Left hindlimb (tissue), 1 donor: ENCODE results near the gene CAMK1G.

Experiments
- DNase-seq: peaks from one replicate; pipeline ENCODE4 v3.0.0-alpha.2; 2018

Gene CAMK1G

GRCh38 chr1:209601809-209602657 lies 18.5 kb downstream of the CAMK1G start:
- no peak for DNase-seq

- no peak for DNase-seq
These were observed 20.4 kb downstream of the CAMK1G start for GRCh38 chr1:209603877-209604276.

- no peak for DNase-seq
These were observed 23.7 kb downstream of the CAMK1G start for GRCh38 chr1:209607102-209607794.

GRCh38 chr1:209607795-209608178 lies 24.3 kb downstream of the CAMK1G start:
- no peak for DNase-seq

- no peak for DNase-seq
These were observed 25.7 kb downstream of the CAMK1G start for GRCh38 chr1:209609041-209609790.

GRCh38 chr1:209609791-209610630 lies 26.5 kb downstream of the CAMK1G start:
- no peak for DNase-seq

GRCh38 chr1:209610631-209610905 lies 27.1 kb downstream of the CAMK1G start:
- no peak for DNase-seq

GRCh38 chr1:209611771-209612570 lies 28.5 kb downstream of the CAMK1G start:
- DNase-seq = no peak

GRCh38 chr1:209612646-209613399 lies 29.3 kb downstream of the CAMK1G start:
- no peak for DNase-seq

GRCh38 chr1:209613400-209614150 lies 30.1 kb downstream of the CAMK1G start:
- no peak for DNase-seq

- DNase-seq = no peak
These were observed 30.6 kb downstream of the CAMK1G start for GRCh38 chr1:209614151-209614420.

- no peak for DNase-seq
These were observed 31.4 kb downstream of the CAMK1G start for GRCh38 chr1:209614906-209615305.

GRCh38 chr1:209616366-209617046 lies 33.0 kb downstream of the CAMK1G start:
- no peak for DNase-seq

- DNase-seq = no peak
These were observed 33.6 kb downstream of the CAMK1G start for GRCh38 chr1:209617047-209617673.

- no peak for DNase-seq
These were observed 34.2 kb downstream of the CAMK1G start for GRCh38 chr1:209617755-209618154.

GRCh38 chr1:209618291-209618690 lies 34.8 kb downstream of the CAMK1G start:
- no peak for DNase-seq

GRCh38 chr1:209618756-209619420 lies 35.4 kb downstream of the CAMK1G start:
- no peak for DNase-seq

GRCh38 chr1:209619696-209620486 lies 36.4 kb downstream of the CAMK1G start:
- no peak for DNase-seq
